ENCODE results near the gene DTNB. TPM values are rescaled to one million over a fixed set of nuclear protein-coding genes. Genes with fewer than 3 reads are reported as not detected.

DTNB gene
- total and polyA plus RNA-seq, 8 donors, result 10.5 to 70.0 (median 33.7) TPM

GRCh38 chr2:25491003-25491696 lies 182.2 kb downstream of the DTNB start:
- no peak overlapping the region for H3K4me3 ChIP-seq
- DNase-seq, result no peak
- H3K4me1 ChIP-seq, result peaks cover 0 to 16% (median 6%) of the 10 kb centered on the region in 4 donors
- no peaks in the 10 kb centered on the region for H3K27me3 ChIP-seq
- 85 to 91% (median 87%) methylated on average over 6 of the region's 6 CpGs for WGBS, 5 donors
- H3K27ac ChIP-seq, result no peak overlapping the region
- H3K9me3 ChIP-seq, result no peaks in the 10 kb centered on the region
- intact Hi-C loops (cut with DNase I; ENCODE audit: low total_unique reads), result no loop called here
- TF ChIP-seq EP300 (IDR thresholded peaks at IDR 0.05), result no peak
- no peak for TF ChIP-seq POLR2A (IDR thresholded peaks at IDR 0.05)
- TF ChIP-seq, protein P1, sequence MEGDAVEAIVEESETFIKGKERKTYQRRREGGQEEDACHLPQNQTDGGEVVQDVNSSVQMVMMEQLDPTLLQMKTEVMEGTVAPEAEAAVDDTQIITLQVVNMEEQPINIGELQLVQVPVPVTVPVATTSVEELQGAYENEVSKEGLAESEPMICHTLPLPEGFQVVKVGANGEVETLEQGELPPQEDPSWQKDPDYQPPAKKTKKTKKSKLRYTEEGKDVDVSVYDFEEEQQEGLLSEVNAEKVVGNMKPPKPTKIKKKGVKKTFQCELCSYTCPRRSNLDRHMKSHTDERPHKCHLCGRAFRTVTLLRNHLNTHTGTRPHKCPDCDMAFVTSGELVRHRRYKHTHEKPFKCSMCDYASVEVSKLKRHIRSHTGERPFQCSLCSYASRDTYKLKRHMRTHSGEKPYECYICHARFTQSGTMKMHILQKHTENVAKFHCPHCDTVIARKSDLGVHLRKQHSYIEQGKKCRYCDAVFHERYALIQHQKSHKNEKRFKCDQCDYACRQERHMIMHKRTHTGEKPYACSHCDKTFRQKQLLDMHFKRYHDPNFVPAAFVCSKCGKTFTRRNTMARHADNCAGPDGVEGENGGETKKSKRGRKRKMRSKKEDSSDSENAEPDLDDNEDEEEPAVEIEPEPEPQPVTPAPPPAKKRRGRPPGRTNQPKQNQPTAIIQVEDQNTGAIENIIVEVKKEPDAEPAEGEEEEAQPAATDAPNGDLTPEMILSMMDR (IDR thresholded peaks at IDR 0.05), result no peak
- no peak for TF ChIP-seq POLR2AphosphoS5 (IDR thresholded peaks at IDR 0.05)
- H3K36me3 ChIP-seq, result no peaks in the 10 kb centered on the region

DNA sequence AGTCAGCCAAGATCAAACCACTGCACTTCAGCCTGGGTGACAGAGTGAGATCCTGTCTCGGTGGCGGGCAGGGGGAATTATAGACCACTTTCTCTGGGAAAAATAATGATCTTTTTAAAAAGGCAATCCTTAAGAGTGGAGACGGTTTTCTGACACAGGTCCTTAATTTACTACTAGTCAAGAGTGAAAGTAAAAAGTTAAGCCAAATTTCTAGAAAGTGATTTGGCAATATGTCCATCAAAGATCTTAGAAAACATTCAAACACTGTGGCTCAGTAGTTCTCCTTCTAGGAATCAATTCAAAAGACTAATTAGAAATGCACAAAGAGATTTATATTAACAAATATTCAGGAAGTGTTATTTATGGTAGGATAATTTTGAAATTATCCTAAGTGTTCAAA lies 183.2 kb downstream of the DTNB start:
- no peaks in the 10 kb centered on the region for H3K36me3 ChIP-seq
- intact Hi-C loops (cut with DNase I; ENCODE audit: low total_unique reads), result no loop called here
- no peaks in the 10 kb centered on the region for H3K9me3 ChIP-seq
- no peak overlapping the region for H3K4me3 ChIP-seq
- no peak for TF ChIP-seq EP300 (IDR thresholded peaks at IDR 0.05)
- no peak for TF ChIP-seq POLR2AphosphoS5 (IDR thresholded peaks at IDR 0.05)
- TF ChIP-seq POLR2A (IDR thresholded peaks at IDR 0.05), result no peak
- H3K4me1 ChIP-seq, result peaks cover 0 to 16% (median 6%) of the 10 kb centered on the region in 4 donors
- no peak for DNase-seq
- H3K27ac ChIP-seq, result no peak overlapping the region
- H3K27me3 ChIP-seq, result no peaks in the 10 kb centered on the region
- WGBS, 5 donors, result 70 to 92% (median 81%) methylated on average over 3 of the region's 3 CpGs

DNA sequence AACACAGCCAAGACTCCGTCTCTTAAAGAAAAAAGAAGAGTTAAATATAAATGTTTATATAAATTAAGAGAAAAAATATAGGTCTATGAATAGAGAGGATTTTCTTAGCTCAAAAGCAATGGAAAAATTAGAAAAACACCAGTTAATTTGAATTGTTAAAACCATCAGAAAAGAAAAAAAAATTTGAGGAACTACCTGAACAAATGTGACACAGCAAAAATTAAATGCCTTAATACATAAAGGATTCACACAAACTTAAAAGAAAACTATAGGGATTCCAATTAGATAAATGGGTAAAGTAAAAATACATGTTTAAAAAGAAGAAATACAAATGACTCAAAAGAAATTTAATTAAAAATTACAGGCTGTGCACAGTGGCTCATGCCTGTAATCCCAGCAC lies 183.7 kb downstream of the DTNB start:
- Histone ChIP-seq H3K4me1 (peaks cover 0 to 16% (median 6%) of the 10 kb centered on the region in 4 donors), H3K9me3 (no peaks in the 10 kb centered on the region), H3K36me3 (no peaks in the 10 kb centered on the region), H3K27me3 (no peaks in the 10 kb centered on the region), H3K4me3 (no peak overlapping the region), H3K27ac (no peak overlapping the region)
- 94 to 100% (median 98%) methylated on average over 1 of the region's 1 CpG for WGBS, 5 donors
- TF ChIP-seq EP300 (IDR thresholded peaks at IDR 0.05) (no peak), POLR2A (IDR thresholded peaks at IDR 0.05) (no peak), POLR2AphosphoS5 (IDR thresholded peaks at IDR 0.05) (no peak)
- TF ChIP-seq, protein P1 (IDR thresholded peaks at IDR 0.05), result no peak
- intact Hi-C loops (cut with DNase I; ENCODE audit: low total_unique reads), result no loop called here
- no peak for DNase-seq

GRCh38 chr2:25483607-25484266 lies 189.6 kb downstream of the DTNB start:
- peaks cover 0 to 5% (median under 1%) of the 10 kb centered on the region in 4 donors for H3K36me3 ChIP-seq
- DNase-seq, result no peak
- WGBS, 5 donors, result 93 to 97% (median 95%) methylated on average over 2 of the region's 2 CpGs
- H3K27me3 ChIP-seq, result no peaks in the 10 kb centered on the region
- no peak overlapping the region for H3K4me3 ChIP-seq
- intact Hi-C loops (cut with DNase I; ENCODE audit: low total_unique reads), result no loop called here
- TF ChIP-seq POLR2AphosphoS5 (IDR thresholded peaks at IDR 0.05) (no peak), POLR2A (IDR thresholded peaks at IDR 0.05) (no peak), EP300 (IDR thresholded peaks at IDR 0.05) (no peak)
- TF ChIP-seq, protein P1 (IDR thresholded peaks at IDR 0.05), result no peak
- no peaks in the 10 kb centered on the region for H3K4me1 ChIP-seq
- H3K9me3 ChIP-seq, result no peaks in the 10 kb centered on the region
- H3K27ac ChIP-seq, result no peak overlapping the region
